HG03457 (cell line): ENCODE data around the gene CDK16.

Experiments
- ATAC-seq: cut with Tn5 transposase; IDR thresholded peaks from one replicate; pipeline ENCODE4 v1.9.1; 2021; ENCODE audit warnings: moderate number of reproducible peaks; ENCODE audit not compliant: unreplicated experiment

Gene CDK16

GRCh38 chrX:47226531-47227333 lies 8.3 kb downstream of the CDK16 start:
- ATAC-seq: no peak

- no peak for ATAC-seq
These were observed 8.8 kb downstream of the CDK16 start for GRCh38 chrX:47227334-47227583.

- ATAC-seq: no peak
These were observed 10.2 kb downstream of the CDK16 start for GRCh38 chrX:47228550-47229270.

GRCh38 chrX:47229427-47229826 lies 10.9 kb downstream of the CDK16 start:
- ATAC-seq: no peak

GRCh38 chrX:47230136-47230868 lies 11.8 kb downstream of the CDK16 start:
- ATAC-seq: no peak

- ATAC-seq: no peak
These were observed 12.7 kb downstream of the CDK16 start for GRCh38 chrX:47231167-47231566.

GRCh38 chrX:47232197-47232802 lies 13.8 kb downstream of the CDK16 start:
- no peak for ATAC-seq

- ATAC-seq: peak; percentile 3
These were observed 14.4 kb downstream of the CDK16 start, which contains the start of gene USP11 for GRCh38 chrX:47232803-47233332. Gene USP11 (plus strand): TSS chrX:47233009. CDS start chrX:47233044, 35 bp downstream.

GRCh38 chrX:47233333-47234113 lies 15.0 kb downstream of the CDK16 start:
- peak; percentile 69 for ATAC-seq

GRCh38 chrX:47234583-47234982 lies 16.1 kb downstream of the CDK16 start:
- no peak for ATAC-seq

- ATAC-seq: no peak
These were observed 17.2 kb downstream of the CDK16 start for GRCh38 chrX:47235691-47236103.

GRCh38 chrX:47239199-47239598 lies 20.7 kb downstream of the CDK16 start:
- no peak for ATAC-seq

- ATAC-seq: no peak
These were observed 21.5 kb downstream of the CDK16 start for GRCh38 chrX:47239898-47240545.

GRCh38 chrX:47240619-47241018 lies 22.1 kb downstream of the CDK16 start:
- ATAC-seq: no peak

- no peak for ATAC-seq
These were observed 22.9 kb downstream of the CDK16 start for GRCh38 chrX:47241201-47242011.

- no peak for ATAC-seq
These were observed 23.8 kb downstream of the CDK16 start for GRCh38 chrX:47242321-47242720.

GRCh38 chrX:47243351-47243750 lies 24.9 kb downstream of the CDK16 start:
- ATAC-seq: no peak

- no peak for ATAC-seq
These were observed 26.2 kb downstream of the CDK16 start for GRCh38 chrX:47244676-47245075.

GRCh38 chrX:47245156-47245555 lies 26.7 kb downstream of the CDK16 start:
- ATAC-seq: no peak
